ENCODE results near the gene ANKRD44. TPM values are rescaled to one million over a fixed set of nuclear protein-coding genes. Genes with fewer than 3 reads are reported as not detected.
"Not testable (repeated sequence)": the region's sequence is repeated elsewhere in the genome, so short reads cannot be mapped to it uniquely, and the experiment has no call there.

The ANKRD44 gene
- 100 to 1,000 TPM; 269 to 279 TPM for total RNA-seq
- polyA plus RNA-seq: 10 to 100 TPM; 85.8 to 96.1 (median 94.2) TPM
- 225 to 450 (median 339) reads per million in 6 experiments for total RNA-seq

GRCh38 chr2:197310271-197310985 lies at the start of gene ANKRD44:
Gene ANKRD44, minus strand, starts transcription at chr2:197310780. Its CDS starts 176 bp downstream, at chr2:197310604.
- ATAC-seq (peak; percentile 75 to 80), DNase-seq (peak; percentile 83 to 95 (median 88))
- H3K9me3 Mint-ChIP-seq: no peaks in the 10 kb centered on the region
- peak within 1 kb of the TSS; percentile 93 to 98 (median 96) for H3K27ac Mint-ChIP-seq
- peaks cover 34 to 67% (median 61%) of the 10 kb centered on the region in 4 donors for H3K4me1 Mint-ChIP-seq
- POLR2A ChIA-PET: interaction anchor here (0.6 to 15.8 kb wide), 32 partner anchors 8 to 197 kb away, joined by 3 to 582 read pairs (median 6); partner anchors contain the start of gene SF3B1
- H3K36me3 Mint-ChIP-seq: peaks cover 0 to 2% (median 0%) of the 10 kb centered on the region in 3 donors
- no peaks in the 10 kb centered on the region for H3K27me3 Mint-ChIP-seq
- H3K4me3 Mint-ChIP-seq: peak within 1 kb of the TSS; percentile 92 to 99 (median 96)

- Mint-ChIP-seq H3K27me3 (no peaks in the 10 kb centered on the region), H3K9me3 (no peaks in the 10 kb centered on the region), H3K27ac (peak overlapping the region in 2 of 10 donors; percentile 54 to 65), H3K36me3 (no peaks in the 10 kb centered on the region), H3K4me3 (no peak overlapping the region), H3K4me1 (peaks cover 14 to 28% (median 21%) of the 10 kb centered on the region in 4 donors)
- DNase-seq (no peak), ATAC-seq (no peak)
- POLR2A ChIA-PET: interaction anchor here (0.8 kb wide), 1 partner anchor 161 kb away, joined by 4 read pairs; no protein-coding TSS in a partner anchor
Measured at GRCh38 chr2:197359859-197360258, 49.3 kb upstream of the ANKRD44 start.

GRCh38 chr2:197358931-197359330 lies 48.4 kb upstream of the ANKRD44 start:
- Mint-ChIP-seq H3K4me3 (peak overlapping the region in 3 of 10 donors; percentile 1 to 48 (median 14)), H3K9me3 (no peaks in the 10 kb centered on the region), H3K27ac (peak overlapping the region in 6 of 10 donors; percentile 37 to 78 (median 65)), H3K27me3 (no peaks in the 10 kb centered on the region), H3K36me3 (no peaks in the 10 kb centered on the region), H3K4me1 (peaks cover 14 to 28% (median 20%) of the 10 kb centered on the region in 4 donors)
- POLR2A ChIA-PET: interaction anchor here (0.6 to 1.8 kb wide), 4 partner anchors 15 to 160 kb away, joined by 3 to 4 read pairs (median 4); partner anchors contain the start of gene ANKRD44
- DNase-seq (peak in 2 of 10 donors; percentile 23 to 26), ATAC-seq (peak; percentile 57 to 78)

GRCh38 chr2:197357986-197358385 lies 47.4 kb upstream of the ANKRD44 start:
- no peak for ATAC-seq
- POLR2A ChIA-PET: interaction anchor here (1.3 to 1.8 kb wide), 4 partner anchors 9 to 44 kb away, joined by 4 to 10 read pairs (median 6); no protein-coding TSS in a partner anchor
- Mint-ChIP-seq H3K27ac (peak overlapping the region in 1 of 10 donors; percentile 4), H3K27me3 (no peaks in the 10 kb centered on the region), H3K4me1 (peaks cover 14 to 28% (median 19%) of the 10 kb centered on the region in 4 donors), H3K36me3 (no peaks in the 10 kb centered on the region), H3K9me3 (no peaks in the 10 kb centered on the region), H3K4me3 (no peak overlapping the region)
- no peak for DNase-seq

GRCh38 chr2:197356136-197356535 lies 45.6 kb upstream of the ANKRD44 start:
- Mint-ChIP-seq H3K4me1 (peaks cover 14 to 28% (median 19%) of the 10 kb centered on the region in 4 donors), H3K4me3 (peak overlapping the region in 1 of 10 donors; percentile 34), H3K27me3 (no peaks in the 10 kb centered on the region), H3K27ac (peak overlapping the region in 7 of 10 donors; percentile 10 to 77 (median 48)), H3K9me3 (no peaks in the 10 kb centered on the region), H3K36me3 (no peaks in the 10 kb centered on the region)
- DNase-seq: peak in 2 of 10 donors; percentile 28 to 38
- ATAC-seq: peak; percentile 56 to 72
- POLR2A ChIA-PET: interaction anchor here (0.5 to 1.1 kb wide), 2 partner anchors 13 to 45 kb away, joined by 3 to 4 read pairs; partner anchors contain the start of gene ANKRD44

- DNase-seq (no peak), ATAC-seq (no peak)
- POLR2A ChIA-PET: interaction anchor here (0.6 kb wide), 1 partner anchor 28 kb away, joined by 6 read pairs; no protein-coding TSS in a partner anchor
- H3K27me3 Mint-ChIP-seq: no peaks in the 10 kb centered on the region
- H3K36me3 Mint-ChIP-seq: no peaks in the 10 kb centered on the region
- no peak overlapping the region for H3K4me3 Mint-ChIP-seq
- H3K27ac Mint-ChIP-seq: no peak overlapping the region
- H3K4me1 Mint-ChIP-seq: peaks cover 12 to 21% (median 15%) of the 10 kb centered on the region in 4 donors
- no peaks in the 10 kb centered on the region for H3K9me3 Mint-ChIP-seq
Measured at GRCh38 chr2:197354169-197354558, 43.6 kb upstream of the ANKRD44 start.

- Mint-ChIP-seq H3K27ac (peak overlapping the region in 1 of 10 donors; percentile 25), H3K4me1 (peaks cover 6 to 15% (median 10%) of the 10 kb centered on the region in 4 donors), H3K36me3 (no peaks in the 10 kb centered on the region), H3K27me3 (no peaks in the 10 kb centered on the region), H3K4me3 (no peak overlapping the region), H3K9me3 (no peaks in the 10 kb centered on the region)
- POLR2A ChIA-PET: interaction anchor here (0.6 to 1.2 kb wide), 2 partner anchors 11 to 28 kb away, joined by 4 to 6 read pairs; no protein-coding TSS in a partner anchor
- no peak for ATAC-seq
- no peak for DNase-seq
Measured at GRCh38 chr2:197353393-197354168, 43.0 kb upstream of the ANKRD44 start.

- no peak for ATAC-seq
- no peaks in the 10 kb centered on the region for H3K36me3 Mint-ChIP-seq
- no peaks in the 10 kb centered on the region for H3K9me3 Mint-ChIP-seq
- H3K27ac Mint-ChIP-seq: no peak overlapping the region
- POLR2A ChIA-PET: interaction anchor here (0.6 to 0.9 kb wide), 2 partner anchors 26 to 202 kb away, joined by 5 to 9 read pairs; no protein-coding TSS in a partner anchor
- no peaks in the 10 kb centered on the region for H3K27me3 Mint-ChIP-seq
- DNase-seq: no peak
- H3K4me3 Mint-ChIP-seq: no peak overlapping the region
- H3K4me1 Mint-ChIP-seq: peaks cover 0 to 7% (median 2%) of the 10 kb centered on the region in 4 donors
Measured at GRCh38 chr2:197349699-197350098, 39.1 kb upstream of the ANKRD44 start.

GRCh38 chr2:197348721-197349360 lies 38.3 kb upstream of the ANKRD44 start:
- ATAC-seq: no peak

GRCh38 chr2:197345846-197346370 lies 35.3 kb upstream of the ANKRD44 start:
- Mint-ChIP-seq H3K4me3 (no peak overlapping the region), H3K36me3 (no peaks in the 10 kb centered on the region), H3K4me1 (peaks cover 0 to 8% (median 3%) of the 10 kb centered on the region in 4 donors), H3K27ac (peak overlapping the region in 1 of 10 donors; percentile 7), H3K27me3 (no peaks in the 10 kb centered on the region), H3K9me3 (no peaks in the 10 kb centered on the region)
- POLR2A ChIA-PET: interaction anchor here (0.6 kb wide), 2 partner anchors 11 to 229 kb away, joined by 3 to 6 read pairs; no protein-coding TSS in a partner anchor
- ATAC-seq (no peak), DNase-seq (no peak)

More at GRCh38 chr2:197348721-197349360, 38.3 kb upstream of the ANKRD44 start:
- peaks cover 0 to 7% (median 2%) of the 10 kb centered on the region in 4 donors for H3K4me1 Mint-ChIP-seq
- H3K36me3 Mint-ChIP-seq: no peaks in the 10 kb centered on the region
- no peak overlapping the region for H3K27ac Mint-ChIP-seq
- H3K9me3 Mint-ChIP-seq: no peaks in the 10 kb centered on the region
- no peak overlapping the region for H3K4me3 Mint-ChIP-seq
- no peak for DNase-seq
- POLR2A ChIA-PET: interaction anchor here (1.0 kb wide), 1 partner anchor 8 kb away, joined by 8 read pairs; no protein-coding TSS in a partner anchor
- no peaks in the 10 kb centered on the region for H3K27me3 Mint-ChIP-seq

- H3K4me3 Mint-ChIP-seq, H3K27ac Mint-ChIP-seq, H3K36me3 Mint-ChIP-seq, H3K9me3 Mint-ChIP-seq, DNase-seq, H3K27me3 Mint-ChIP-seq, ATAC-seq: not testable (repeated sequence)
- H3K4me1 Mint-ChIP-seq: peaks cover 10 to 17% (median 12%) of the 10 kb centered on the region in 4 donors
- POLR2A ChIA-PET: interaction anchor here (0.7 kb wide), 1 partner anchor 22 kb away, joined by 3 read pairs; no protein-coding TSS in a partner anchor
Measured at GRCh38 chr2:197343968-197344367, 33.4 kb upstream of the ANKRD44 start.

All from naive thymus-derived CD8-positive, alpha-beta T cell (primary cell).